T-helper 1 cell (primary cell): ENCODE data around the gene ITGA4.

ENCODE experiments used
- DNase-seq, 5 donors: peaks; one replicate each; pipeline ENCODE4 v3.0.0-alpha.2; 2012 to 2020

Gene ITGA4

DNA sequence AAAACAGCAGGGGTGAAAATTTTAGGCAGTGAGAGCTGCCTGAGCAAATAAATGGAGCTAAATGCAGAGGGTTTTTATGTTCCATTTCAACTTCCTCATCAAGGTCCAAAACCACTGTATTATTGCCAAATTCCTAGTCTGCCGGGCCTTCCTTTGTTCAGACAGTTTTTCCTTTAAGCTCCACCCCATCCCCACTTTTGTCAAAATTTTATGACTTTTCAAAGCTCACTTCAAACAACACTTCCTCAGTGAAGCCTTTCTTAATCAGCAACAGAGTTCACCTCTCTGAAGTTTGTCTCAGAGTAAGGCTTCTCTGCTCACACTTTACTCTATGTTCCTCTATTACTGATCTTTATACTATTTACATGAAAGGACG is 118.5 kb downstream of the ITGA4 start:
- no peak for DNase-seq

DNA sequence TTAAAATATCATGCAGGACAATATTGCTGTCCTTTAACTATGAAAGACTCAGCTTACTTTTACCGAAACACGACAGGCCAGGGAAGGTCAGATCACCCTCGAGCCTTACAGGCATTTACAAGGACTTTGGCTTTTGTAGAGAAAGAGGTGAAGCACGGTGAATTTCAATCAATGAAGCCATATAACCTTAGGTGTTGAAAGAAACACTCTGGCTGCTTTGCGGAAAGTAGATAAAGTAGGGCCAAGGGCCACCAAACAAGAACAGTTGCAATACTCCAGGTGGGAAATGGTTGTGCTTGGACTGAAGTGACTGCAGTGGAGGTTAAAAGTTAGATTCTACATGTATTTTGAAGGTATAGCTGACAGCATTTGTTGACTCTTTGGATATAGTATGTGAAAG is 119.2 kb downstream of the ITGA4 start:
- DNase-seq: no peak

DNA sequence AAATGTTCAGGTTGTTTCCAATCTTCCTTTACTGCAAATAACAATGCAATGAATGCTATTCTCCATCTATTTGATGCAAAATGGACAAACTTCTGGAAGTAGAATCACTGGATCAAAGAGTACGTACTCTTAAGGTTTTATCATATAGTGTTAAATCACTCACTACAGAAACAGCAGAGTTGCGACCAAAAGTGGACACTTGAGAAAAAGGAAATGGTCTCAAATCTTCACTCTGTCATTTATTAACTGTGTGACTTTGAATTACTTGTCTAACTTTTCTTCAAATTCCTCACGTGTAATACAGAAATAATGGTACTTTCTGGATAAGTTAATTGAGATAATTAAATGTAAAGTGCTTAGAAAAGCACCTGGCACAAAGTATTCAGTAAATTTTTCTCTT is 121.6 kb downstream of the ITGA4 start:
- DNase-seq: no peak

DNA sequence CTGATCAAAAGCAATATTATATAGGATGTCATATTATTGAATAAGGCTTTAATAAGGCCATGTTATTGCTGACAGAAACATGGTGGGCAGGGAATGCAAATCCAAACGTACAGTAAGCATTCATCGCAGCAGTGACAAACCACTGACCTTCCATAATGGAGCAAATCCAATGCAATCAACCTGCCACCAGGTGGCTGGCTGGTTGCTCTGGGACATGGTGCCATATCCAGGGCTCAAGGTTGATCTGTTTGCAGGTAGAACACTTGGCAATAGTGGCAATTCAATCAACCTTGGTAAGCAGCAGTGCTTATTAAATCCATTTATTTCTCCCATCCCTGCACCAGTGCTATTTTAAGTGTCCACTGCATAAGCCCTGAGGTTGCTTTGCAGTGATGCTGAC is 124.3 kb downstream of the ITGA4 start:
- DNase-seq: no peak

DNA sequence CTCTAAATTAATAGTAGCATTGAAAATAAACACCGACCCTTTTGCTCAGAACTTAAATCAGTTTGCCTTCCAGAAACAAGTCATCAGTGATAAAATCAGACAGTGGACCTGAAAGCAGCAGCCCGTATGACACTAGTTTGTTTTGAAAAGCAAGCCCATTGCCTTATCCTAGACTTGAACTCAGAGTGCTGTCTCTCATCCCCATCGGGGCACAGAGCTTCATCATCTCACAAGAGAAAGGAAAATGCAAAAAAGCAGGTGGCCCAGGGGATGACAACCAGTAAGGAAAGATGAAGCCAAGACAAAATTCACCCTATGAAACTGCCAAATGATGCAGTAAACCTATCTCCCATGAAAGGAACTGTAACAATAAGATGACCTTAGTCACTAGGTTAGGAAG is 128.5 kb downstream of the ITGA4 start:
- no peak for DNase-seq
